ENCODE results near the gene SMIM23. TPM values are rescaled to one million over a fixed set of nuclear protein-coding genes. Genes with fewer than 3 reads are reported as not detected.
A peak's percentile ranks its signal among the peaks of the same experiment; 100 is the strongest.
"Not testable (repeated sequence)": the region's sequence is repeated elsewhere in the genome, so short reads cannot be mapped to it uniquely, and the experiment has no call there.

SMIM23 gene
- total RNA-seq, 1 donor from 2014 or later: not detected

DNA sequence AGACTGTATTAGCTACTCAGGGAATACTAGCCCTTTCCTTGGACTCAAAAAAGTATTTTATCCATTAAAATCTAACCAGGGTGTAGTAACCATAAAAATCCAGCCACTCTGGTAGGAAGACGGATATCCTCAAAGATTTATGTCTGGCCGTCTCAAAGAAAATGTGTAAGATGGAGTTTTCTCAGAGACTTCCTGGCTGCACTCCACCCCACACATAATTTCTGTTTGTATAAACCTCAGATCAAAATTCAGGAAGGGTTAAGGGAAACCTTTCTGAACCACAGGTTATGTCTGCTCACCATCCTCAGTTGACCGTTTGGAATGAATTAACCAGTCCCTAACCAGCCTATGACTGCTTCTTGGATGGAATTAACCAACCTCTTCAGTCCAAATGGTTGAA, 13.8 kb upstream of the SMIM23 start:
- peaks cover 3% of the 10 kb centered on the region for H3K4me1 Mint-ChIP-seq
- DNase-seq (ENCODE audit: low spot score in 2 of 2, unreplicated experiment in 2 of 2): no peak
- peaks cover 7% of the 10 kb centered on the region for H3K27me3 Mint-ChIP-seq (ENCODE audit: low read depth)
- TF ChIP-seq, protein P1, sequence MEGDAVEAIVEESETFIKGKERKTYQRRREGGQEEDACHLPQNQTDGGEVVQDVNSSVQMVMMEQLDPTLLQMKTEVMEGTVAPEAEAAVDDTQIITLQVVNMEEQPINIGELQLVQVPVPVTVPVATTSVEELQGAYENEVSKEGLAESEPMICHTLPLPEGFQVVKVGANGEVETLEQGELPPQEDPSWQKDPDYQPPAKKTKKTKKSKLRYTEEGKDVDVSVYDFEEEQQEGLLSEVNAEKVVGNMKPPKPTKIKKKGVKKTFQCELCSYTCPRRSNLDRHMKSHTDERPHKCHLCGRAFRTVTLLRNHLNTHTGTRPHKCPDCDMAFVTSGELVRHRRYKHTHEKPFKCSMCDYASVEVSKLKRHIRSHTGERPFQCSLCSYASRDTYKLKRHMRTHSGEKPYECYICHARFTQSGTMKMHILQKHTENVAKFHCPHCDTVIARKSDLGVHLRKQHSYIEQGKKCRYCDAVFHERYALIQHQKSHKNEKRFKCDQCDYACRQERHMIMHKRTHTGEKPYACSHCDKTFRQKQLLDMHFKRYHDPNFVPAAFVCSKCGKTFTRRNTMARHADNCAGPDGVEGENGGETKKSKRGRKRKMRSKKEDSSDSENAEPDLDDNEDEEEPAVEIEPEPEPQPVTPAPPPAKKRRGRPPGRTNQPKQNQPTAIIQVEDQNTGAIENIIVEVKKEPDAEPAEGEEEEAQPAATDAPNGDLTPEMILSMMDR (IDR thresholded peaks at IDR 0.05; ENCODE audit: unreplicated experiment): no peak
- no peak overlapping the region for H3K4me3 Mint-ChIP-seq
- H3K9me3 Mint-ChIP-seq: peaks cover 11% of the 10 kb centered on the region
- H3K27ac Mint-ChIP-seq: no peak overlapping the region
- H3K36me3 Mint-ChIP-seq: no peaks in the 10 kb centered on the region

DNA sequence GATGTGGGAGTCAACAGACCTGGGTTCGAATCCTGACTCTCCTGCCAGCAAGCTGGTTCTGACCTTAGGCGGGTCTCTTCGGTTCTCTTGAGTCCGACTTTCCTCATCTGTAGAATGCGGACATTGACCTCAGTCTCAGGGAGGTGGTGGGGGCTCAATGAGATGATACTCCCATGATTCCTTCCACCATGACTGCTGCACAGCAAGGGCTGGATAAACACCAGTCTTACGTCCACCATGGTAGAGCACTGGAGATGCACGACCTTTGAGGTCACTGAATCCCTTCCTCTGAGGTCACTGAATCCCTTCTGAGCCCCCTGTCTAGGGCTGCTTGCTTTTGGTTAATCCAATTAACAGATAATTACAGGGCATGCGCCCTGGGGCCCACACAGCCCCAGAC, 12.5 kb upstream of the SMIM23 start:
- peaks cover 9% of the 10 kb centered on the region for H3K4me1 Mint-ChIP-seq
- TF ChIP-seq, protein P1 (IDR thresholded peaks at IDR 0.05; ENCODE audit: unreplicated experiment): no peak
- H3K27ac Mint-ChIP-seq: no peak overlapping the region
- H3K9me3 Mint-ChIP-seq: no peaks in the 10 kb centered on the region
- H3K36me3 Mint-ChIP-seq: no peaks in the 10 kb centered on the region
- no peak overlapping the region for H3K4me3 Mint-ChIP-seq
- no peak for DNase-seq (ENCODE audit: low spot score in 2 of 2, unreplicated experiment in 2 of 2)
- peaks cover 7% of the 10 kb centered on the region for H3K27me3 Mint-ChIP-seq (ENCODE audit: low read depth)

DNA sequence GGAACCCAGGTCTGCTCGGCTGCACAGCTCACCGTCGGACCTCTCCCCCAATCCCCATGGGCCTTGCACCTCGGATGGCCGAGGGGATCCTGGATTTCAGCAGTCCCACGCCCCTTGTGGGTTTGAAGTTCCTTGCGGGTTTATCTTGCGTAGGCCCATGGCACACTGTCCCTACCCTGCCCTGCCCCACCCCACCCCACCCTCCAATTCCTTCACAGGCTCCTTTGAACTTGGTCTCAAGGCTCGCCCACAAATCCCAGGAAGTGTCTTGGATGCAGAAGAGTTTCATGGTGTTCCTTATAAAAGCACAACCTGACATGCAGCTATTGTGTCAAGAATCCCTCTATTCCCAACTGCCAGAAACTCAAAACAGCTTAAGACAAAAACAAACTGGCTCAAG, 11.2 kb upstream of the SMIM23 start:
- TF ChIP-seq, protein P1 (IDR thresholded peaks at IDR 0.05; ENCODE audit: unreplicated experiment): no peak
- Mint-ChIP-seq H3K4me1 (peaks cover 9% of the 10 kb centered on the region), H3K9me3 (peaks cover 7% of the 10 kb centered on the region)

DNA sequence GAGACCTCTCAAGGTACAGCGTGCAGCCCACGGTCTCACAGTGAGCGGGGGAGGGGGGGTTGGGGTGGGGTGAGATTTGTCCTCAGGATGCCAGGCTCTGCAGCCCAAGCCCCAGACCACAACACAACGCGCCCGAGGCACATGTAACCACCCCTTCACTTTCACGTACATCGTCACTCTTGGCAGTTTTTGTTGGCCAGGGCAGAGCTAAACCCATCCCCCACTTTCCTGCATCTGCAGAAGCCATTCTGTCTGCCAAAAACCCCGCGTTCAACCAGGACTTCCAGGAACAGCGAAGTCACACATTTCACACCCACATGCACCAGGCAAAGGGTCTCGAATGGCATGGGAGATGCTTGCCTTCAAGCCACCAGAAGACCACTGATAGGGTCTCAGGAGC, 9.4 kb upstream of the SMIM23 start:
- Mint-ChIP-seq H3K36me3 (no peaks in the 10 kb centered on the region), H3K4me3 (no peak overlapping the region), H3K4me1 (peaks cover 9% of the 10 kb centered on the region), H3K9me3 (peaks cover 8% of the 10 kb centered on the region), H3K27me3 (ENCODE audit: low read depth) (peaks cover 6% of the 10 kb centered on the region), H3K27ac (no peak overlapping the region)
- TF ChIP-seq, protein P1 (IDR thresholded peaks at IDR 0.05; ENCODE audit: unreplicated experiment): no peak
- no peak for DNase-seq (ENCODE audit: low spot score in 2 of 2, unreplicated experiment in 2 of 2)

More for the DNA sequence above, 11.2 kb upstream of the SMIM23 start:
- Mint-ChIP-seq H3K36me3 (no peaks in the 10 kb centered on the region), H3K27me3 (ENCODE audit: low read depth) (peaks cover 6% of the 10 kb centered on the region), H3K4me3 (no peak overlapping the region), H3K27ac (no peak overlapping the region)
- DNase-seq (ENCODE audit: low spot score in 2 of 2, unreplicated experiment in 2 of 2): no peak

DNA sequence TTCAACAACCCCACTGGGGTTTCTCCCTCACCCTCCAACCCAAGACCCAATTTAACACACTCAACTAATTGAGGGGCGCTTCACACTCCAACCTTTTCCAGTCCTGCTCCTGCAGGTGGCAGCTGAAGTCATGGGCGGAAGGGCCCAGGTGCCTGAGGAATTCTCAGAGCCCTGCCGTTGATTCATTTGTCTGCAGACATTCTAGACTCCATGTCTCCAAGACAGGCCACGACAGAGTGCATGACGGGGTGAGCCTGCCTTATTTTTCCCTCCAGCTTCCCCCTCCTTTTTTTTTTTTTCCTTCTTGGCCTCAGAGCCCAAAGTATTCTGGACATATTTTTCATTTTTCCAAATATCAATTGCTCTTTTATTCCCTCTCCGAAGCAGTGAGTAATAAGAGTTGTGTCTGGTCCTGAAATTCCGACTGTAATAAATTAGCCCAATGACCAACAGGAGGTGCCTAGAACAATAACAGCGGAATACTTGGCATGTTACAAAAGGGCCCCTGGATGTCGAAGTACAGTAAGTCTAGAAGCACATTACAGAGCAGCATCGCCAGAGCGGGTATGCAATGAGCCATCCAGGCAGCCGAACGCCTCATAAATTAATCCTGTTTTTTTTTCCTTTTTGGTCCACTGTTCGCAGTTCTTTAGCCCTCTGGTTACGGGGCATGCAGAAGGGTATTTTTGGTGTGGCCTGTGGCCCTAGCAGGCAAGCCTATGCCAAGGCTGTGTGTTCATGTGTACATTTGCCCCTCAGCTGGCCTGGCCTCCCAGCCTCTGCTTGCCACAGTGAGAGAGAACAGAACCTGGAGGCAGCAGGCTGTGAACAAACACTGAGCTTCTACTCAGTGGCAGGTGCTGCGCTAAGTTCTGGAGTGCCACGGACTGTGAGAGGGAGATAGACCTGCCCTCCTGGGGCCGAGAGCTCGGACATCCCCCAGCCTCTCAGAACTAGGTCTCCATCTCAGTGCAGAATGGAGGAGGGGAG, 8.6 kb upstream of the SMIM23 start:
- Mint-ChIP-seq H3K9me3 (peaks cover 8% of the 10 kb centered on the region), H3K27me3 (ENCODE audit: low read depth) (peaks cover 7% of the 10 kb centered on the region), H3K4me3 (no peak overlapping the region), H3K27ac (peak overlapping the region; percentile 5), H3K36me3 (no peaks in the 10 kb centered on the region), H3K4me1 (peaks cover 9% of the 10 kb centered on the region)
- TF ChIP-seq, protein P1 (IDR thresholded peaks at IDR 0.05; ENCODE audit: unreplicated experiment): no peak
- no peak for DNase-seq (ENCODE audit: low spot score in 2 of 2, unreplicated experiment in 2 of 2)

DNA sequence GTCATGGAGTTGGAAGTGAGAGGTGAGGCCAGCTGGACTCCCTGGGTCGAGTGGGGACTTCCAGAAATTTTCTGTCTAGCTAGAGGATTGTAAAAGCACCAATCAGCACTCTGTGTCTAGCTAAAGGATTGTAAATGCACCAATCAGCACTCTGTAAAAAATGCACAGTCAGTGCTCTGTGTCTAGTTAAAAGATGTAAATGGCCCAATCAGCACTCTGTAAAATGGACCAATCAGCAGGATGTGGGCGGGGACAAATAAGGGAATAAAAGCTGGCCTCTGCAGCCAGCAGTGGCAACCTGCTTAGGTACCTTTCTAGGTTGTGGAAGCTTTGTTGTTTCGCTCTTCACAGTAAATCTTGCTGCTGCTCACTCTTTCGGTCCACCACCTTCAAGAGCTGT, 3.9 kb upstream of the SMIM23 start:
- H3K27me3 Mint-ChIP-seq (ENCODE audit: low read depth): peaks cover 12% of the 10 kb centered on the region
- H3K36me3 Mint-ChIP-seq; H3K27ac Mint-ChIP-seq; H3K4me3 Mint-ChIP-seq; H3K9me3 Mint-ChIP-seq; H3K4me1 Mint-ChIP-seq; DNase-seq (ENCODE audit: low spot score in 2 of 2, unreplicated experiment in 2 of 2): not testable (repeated sequence)
